BE2C (cell line): ENCODE data around the gene NDFIP2.

Experiments used
- DNase-seq: peaks from one replicate; pipeline ENCODE4 v3.0.0-alpha.2; 2020
- H3K27me3 ChIP-seq: fragments of 250-450 bp; sonication (Bioruptor Pico); 2 replicates; pipeline ENCODE4 v1.5.1; 2020; ENCODE audit warnings: mild to moderate bottlenecking
- H3K36me3 ChIP-seq: fragments of 250-450 bp; sonication (Bioruptor Pico); 2 replicates; pipeline ENCODE4 v1.5.1; 2020; ENCODE audit warnings: mild to moderate bottlenecking
- H3K4me1 ChIP-seq: fragments of 250-450 bp; sonication (Bioruptor Pico); 2 replicates; pipeline ENCODE4 v1.5.1; 2020
- H3K4me3 ChIP-seq: 2 replicates; pipeline ENCODE4 v1.5.1; 2011; ENCODE audit warnings: low read depth, low read length
- H3K9me3 ChIP-seq: fragments of 250-450 bp; sonication (Bioruptor Pico); 2 replicates; pipeline ENCODE4 v1.5.1; 2020
- CTCF ChIP-seq: IDR thresholded peaks from 2 replicates; pipeline ENCODE4 v1.5.1; 2012; ENCODE audit warnings: mild to moderate bottlenecking, low read depth, low read length

The NDFIP2 gene

GRCh38 chr13:79501538-79502232, 20.7 kb downstream of the NDFIP2 start:
- TF ChIP-seq CTCF: no peak
- H3K27me3 ChIP-seq: no peaks in the 10 kb centered on the region
- no peaks in the 10 kb centered on the region for H3K36me3 ChIP-seq
- H3K4me3 ChIP-seq: no peak overlapping the region
- no peaks in the 10 kb centered on the region for H3K9me3 ChIP-seq
- peaks cover 13% of the 10 kb centered on the region for H3K4me1 ChIP-seq
- no peak for DNase-seq

GRCh38 chr13:79502859-79503468, 22.0 kb downstream of the NDFIP2 start:
- Histone ChIP-seq H3K4me3 (no peak overlapping the region), H3K9me3 (no peaks in the 10 kb centered on the region), H3K36me3 (no peaks in the 10 kb centered on the region), H3K27me3 (no peaks in the 10 kb centered on the region), H3K4me1 (peaks cover 13% of the 10 kb centered on the region)
- no peak; the same call in 1 of the 2 replicates for TF ChIP-seq CTCF
- DNase-seq: no peak

- H3K4me3 ChIP-seq: no peak overlapping the region
- H3K27me3 ChIP-seq: no peaks in the 10 kb centered on the region
- H3K36me3 ChIP-seq: no peaks in the 10 kb centered on the region
- H3K9me3 ChIP-seq: no peaks in the 10 kb centered on the region
- H3K4me1 ChIP-seq: peaks cover 13% of the 10 kb centered on the region
- no peak for TF ChIP-seq CTCF
- no peak for DNase-seq
Measured at GRCh38 chr13:79503473-79504017, 22.6 kb downstream of the NDFIP2 start.

GRCh38 chr13:79508224-79508961, 27.4 kb downstream of the NDFIP2 start:
- no peaks in the 10 kb centered on the region for H3K9me3 ChIP-seq
- no peaks in the 10 kb centered on the region for H3K36me3 ChIP-seq
- peaks cover 4% of the 10 kb centered on the region for H3K4me1 ChIP-seq
- no peak for TF ChIP-seq CTCF
- H3K27me3 ChIP-seq: no peaks in the 10 kb centered on the region
- no peak overlapping the region for H3K4me3 ChIP-seq
- DNase-seq: no peak

GRCh38 chr13:79511611-79512010, 30.7 kb downstream of the NDFIP2 start:
- H3K4me1 ChIP-seq: no peaks in the 10 kb centered on the region
- TF ChIP-seq CTCF: no peak
- no peaks in the 10 kb centered on the region for H3K27me3 ChIP-seq
- no peak for DNase-seq
- no peaks in the 10 kb centered on the region for H3K9me3 ChIP-seq
- H3K36me3 ChIP-seq: no peaks in the 10 kb centered on the region
- no peak overlapping the region for H3K4me3 ChIP-seq
